ENCODE measurements around the gene MICAL3.

MICAL3 gene

GRCh38 chr22:17827466-17827865 is 196.9 kb downstream of the MICAL3 start:
- no peak overlapping the region for H3K4me3 ChIP-seq (replicated peaks; ENCODE audit: insufficient read depth, low read length)
- H3K27ac ChIP-seq (replicated peaks) = no peak overlapping the region
- TF ChIP-seq GABPA (IDR thresholded peaks at IDR 0.05; ENCODE audit: low read depth) (no peak), CTCF (IDR thresholded peaks at IDR 0.05; ENCODE audit: insufficient read depth, low read length) (no peak), POLR2AphosphoS5 (IDR thresholded peaks at IDR 0.05; ENCODE audit: low read depth) (no peak), REST (IDR thresholded peaks at IDR 0.05; ENCODE audit: insufficient replicate concordance, low read depth) (no peak), SPI1 (IDR thresholded peaks at IDR 0.05; ENCODE audit: borderline replicate concordance, low read depth) (no peak)
- no peak for DNase-seq (ENCODE audit: low read depth in 1 of 2, low spot score in 1 of 2)
- no peaks in the 10 kb centered on the region for H3K27me3 ChIP-seq (ENCODE audit: insufficient read depth, poor library complexity, severe bottlenecking)

- DNase-seq (ENCODE audit: low read depth in 1 of 2, low spot score in 1 of 2) = no peak
- H3K4me3 ChIP-seq (replicated peaks; ENCODE audit: insufficient read depth, low read length) = no peak overlapping the region
- TF ChIP-seq GABPA (IDR thresholded peaks at IDR 0.05; ENCODE audit: low read depth) (no peak), SPI1 (IDR thresholded peaks at IDR 0.05; ENCODE audit: borderline replicate concordance, low read depth) (no peak), REST (IDR thresholded peaks at IDR 0.05; ENCODE audit: insufficient replicate concordance, low read depth) (no peak), CTCF (IDR thresholded peaks at IDR 0.05; ENCODE audit: insufficient read depth, low read length) (no peak)
- no peak overlapping the region for H3K27ac ChIP-seq (replicated peaks)
- no peaks in the 10 kb centered on the region for H3K27me3 ChIP-seq (ENCODE audit: insufficient read depth, poor library complexity, severe bottlenecking)
These were observed 198.3 kb downstream of the MICAL3 start for GRCh38 chr22:17825876-17826550.

- TF ChIP-seq REST (IDR thresholded peaks at IDR 0.05; ENCODE audit: insufficient replicate concordance, low read depth) = no peak
- TF ChIP-seq SPI1 (IDR thresholded peaks at IDR 0.05; ENCODE audit: borderline replicate concordance, low read depth) = no peak
- no peak for TF ChIP-seq CTCF (IDR thresholded peaks at IDR 0.05; ENCODE audit: insufficient read depth, low read length)
- no peak for TF ChIP-seq POLR2AphosphoS5 (IDR thresholded peaks at IDR 0.05; ENCODE audit: low read depth)
- no peak for TF ChIP-seq GABPA (IDR thresholded peaks at IDR 0.05; ENCODE audit: low read depth)
- Histone ChIP-seq H3K27ac (replicated peaks) (no peak overlapping the region), H3K4me3 (replicated peaks; ENCODE audit: insufficient read depth, low read length) (no peak overlapping the region), H3K27me3 (ENCODE audit: insufficient read depth, poor library complexity, severe bottlenecking) (no peaks in the 10 kb centered on the region)
- no peak for DNase-seq (ENCODE audit: low read depth in 1 of 2, low spot score in 1 of 2)
These were observed 199.9 kb downstream of the MICAL3 start for GRCh38 chr22:17824457-17824856.
